Measurements from ENCODE around the gene C2CD2L. TPM values are rescaled to one million over a fixed set of nuclear protein-coding genes. Genes with fewer than 3 reads are reported as not detected.

C2CD2L gene
- total and polyA plus RNA-seq, 4 donors, result 2.5 to 6.3 (median 4.8) TPM

DNA sequence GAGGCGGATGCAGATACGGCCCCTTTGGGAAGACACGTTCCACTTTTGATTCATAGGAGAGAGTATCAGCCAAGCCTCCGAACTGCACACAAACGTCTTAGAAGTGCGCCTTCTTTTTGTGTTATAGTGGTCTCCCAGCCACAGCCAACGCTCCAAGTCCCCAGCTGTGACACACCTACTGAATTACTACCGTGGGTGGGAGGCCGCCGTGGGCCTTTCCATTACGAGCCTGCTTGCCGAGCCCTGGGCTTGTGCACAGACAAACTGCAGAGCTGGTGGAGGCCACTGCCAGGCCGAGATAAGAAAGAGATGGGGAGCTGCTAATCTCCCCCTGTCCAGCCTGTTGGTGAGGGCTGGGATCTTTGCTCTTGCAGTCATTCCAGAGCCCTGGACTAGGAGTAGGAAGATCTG, 21.7 kb upstream of the C2CD2L start:
- 2% methylated on average over 13 of the region's 13 CpGs for WGBS
- Histone ChIP-seq H3K9me3 (ENCODE audit: control insufficient read depth in 4 of 4, low read length in 3 of 4) (no peaks in the 10 kb centered on the region), H3K4me3 (ENCODE audit: low read depth in 1 of 3, low read length in 3 of 3) (peak overlapping the region; percentile 69 to 92 (median 83)), H3K27ac (ENCODE audit: low read depth in 1 of 2, low read length in 2 of 2) (peak overlapping the region; percentile 59 to 95), H3K9ac (ENCODE audit: low read depth in 1 of 2, low read length in 2 of 2) (peak overlapping the region; percentile 31 to 85), H3K4me1 (ENCODE audit: control insufficient read depth in 4 of 4, insufficient read depth in 4 of 4, low read length in 3 of 4) (peaks cover 5 to 17% (median 10%) of the 10 kb centered on the region in 4 donors), H3K36me3 (ENCODE audit: control insufficient read depth in 4 of 4, insufficient read depth in 3 of 4, low read depth in 1 of 4, low read length in 3 of 4) (peaks cover 6 to 21% (median 17%) of the 10 kb centered on the region in 4 donors), H3K27me3 (ENCODE audit: control insufficient read depth in 4 of 4, insufficient read depth in 4 of 4, low read length in 3 of 4) (no peaks in the 10 kb centered on the region)
- no peak for TF ChIP-seq SP1 (IDR thresholded peaks at IDR 0.05)
- TF ChIP-seq EGR1 (IDR thresholded peaks at IDR 0.05; ENCODE audit: low read depth in 2 of 2), result no peak
- DNase-seq (ENCODE audit: low spot score), result peak; percentile 79

DNA sequence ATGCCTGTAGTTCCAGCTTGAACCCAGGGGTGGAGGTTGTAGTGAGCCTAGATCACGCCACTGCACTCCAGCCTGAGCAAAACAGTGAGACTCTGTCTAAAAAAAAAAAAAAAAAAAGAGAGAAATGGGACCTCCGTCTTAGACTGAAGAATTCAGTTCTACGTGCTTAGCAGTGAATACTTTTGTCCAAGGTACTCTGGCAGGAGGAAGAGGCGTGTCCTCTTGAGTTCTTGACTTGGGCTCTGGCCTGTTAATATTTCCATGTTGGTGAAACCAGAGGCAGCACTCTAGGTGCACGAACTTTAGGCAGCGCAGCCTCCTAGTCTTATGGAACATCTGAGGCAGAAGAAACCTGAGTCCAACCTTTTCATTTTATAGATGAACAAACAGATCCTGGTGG, 20.0 kb upstream of the C2CD2L start:
- H3K27ac ChIP-seq (ENCODE audit: low read depth in 1 of 2, low read length in 2 of 2), result no peak overlapping the region
- WGBS, result 92% methylated on average over 6 of the region's 6 CpGs

DNA sequence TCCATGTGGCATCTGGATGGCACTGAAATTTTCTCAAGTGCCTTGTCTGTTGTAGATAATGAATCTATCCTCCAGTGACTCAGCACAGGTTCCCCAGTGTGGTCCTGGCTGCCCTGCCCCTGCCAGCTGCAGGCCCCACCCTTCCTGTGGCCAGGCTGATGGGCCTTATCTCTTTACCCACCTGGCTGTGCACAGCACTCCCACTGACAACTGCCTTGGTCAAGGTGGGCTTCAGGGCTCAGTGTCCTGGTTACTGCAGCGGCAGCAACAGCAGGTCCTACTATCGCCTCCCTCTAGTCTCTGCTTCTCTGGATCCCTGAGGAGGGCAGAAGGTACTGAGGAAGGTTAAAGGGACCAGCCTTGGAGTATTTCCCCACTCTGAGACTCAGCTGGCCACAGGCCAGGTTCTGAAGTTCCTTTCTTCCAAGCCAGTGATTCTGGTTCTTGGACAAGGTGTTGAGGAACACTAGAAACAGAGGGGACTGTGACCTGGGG, 19.4 kb upstream of the C2CD2L start:
- Histone ChIP-seq H3K4me1 (ENCODE audit: control insufficient read depth in 4 of 4, insufficient read depth in 4 of 4, low read length in 3 of 4) (peaks cover 5 to 19% (median 10%) of the 10 kb centered on the region in 4 donors), H3K36me3 (ENCODE audit: control insufficient read depth in 4 of 4, insufficient read depth in 3 of 4, low read depth in 1 of 4, low read length in 3 of 4) (peaks cover 0 to 6% (median under 1%) of the 10 kb centered on the region in 4 donors), H3K27ac (ENCODE audit: low read depth in 1 of 2, low read length in 2 of 2) (no peak overlapping the region), H3K4me3 (ENCODE audit: low read depth in 1 of 3, low read length in 3 of 3) (no peak overlapping the region), H3K9me3 (ENCODE audit: control insufficient read depth in 4 of 4, low read length in 3 of 4) (no peaks in the 10 kb centered on the region), H3K9ac (ENCODE audit: low read depth in 1 of 2, low read length in 2 of 2) (no peak overlapping the region), H3K27me3 (ENCODE audit: control insufficient read depth in 4 of 4, insufficient read depth in 4 of 4, low read length in 3 of 4) (no peaks in the 10 kb centered on the region)
- WGBS, result 94% methylated on average over 2 of the region's 2 CpGs
- TF ChIP-seq SP1 (IDR thresholded peaks at IDR 0.05) (no peak), NR2F2 (IDR thresholded peaks at IDR 0.05) (no peak), RXRA (IDR thresholded peaks at IDR 0.05) (no peak), TAF1 (conservative IDR thresholded peaks at IDR 0.05) (no peak), EGR1 (IDR thresholded peaks at IDR 0.05; ENCODE audit: low read depth in 2 of 2) (no peak), FOXA2 (IDR thresholded peaks at IDR 0.05) (no peak), HNF4G (IDR thresholded peaks at IDR 0.05) (no peak), RAD21 (IDR thresholded peaks at IDR 0.05) (no peak)
- TF ChIP-seq, protein P1, sequence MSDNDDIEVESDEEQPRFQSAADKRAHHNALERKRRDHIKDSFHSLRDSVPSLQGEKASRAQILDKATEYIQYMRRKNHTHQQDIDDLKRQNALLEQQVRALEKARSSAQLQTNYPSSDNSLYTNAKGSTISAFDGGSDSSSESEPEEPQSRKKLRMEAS (IDR thresholded peaks at IDR 0.05), result no peak
- TF ChIP-seq, protein P2, sequence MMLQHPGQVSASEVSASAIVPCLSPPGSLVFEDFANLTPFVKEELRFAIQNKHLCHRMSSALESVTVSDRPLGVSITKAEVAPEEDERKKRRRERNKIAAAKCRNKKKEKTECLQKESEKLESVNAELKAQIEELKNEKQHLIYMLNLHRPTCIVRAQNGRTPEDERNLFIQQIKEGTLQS (IDR thresholded peaks at IDR 0.05), result no peak
- TF ChIP-seq, protein P3, sequence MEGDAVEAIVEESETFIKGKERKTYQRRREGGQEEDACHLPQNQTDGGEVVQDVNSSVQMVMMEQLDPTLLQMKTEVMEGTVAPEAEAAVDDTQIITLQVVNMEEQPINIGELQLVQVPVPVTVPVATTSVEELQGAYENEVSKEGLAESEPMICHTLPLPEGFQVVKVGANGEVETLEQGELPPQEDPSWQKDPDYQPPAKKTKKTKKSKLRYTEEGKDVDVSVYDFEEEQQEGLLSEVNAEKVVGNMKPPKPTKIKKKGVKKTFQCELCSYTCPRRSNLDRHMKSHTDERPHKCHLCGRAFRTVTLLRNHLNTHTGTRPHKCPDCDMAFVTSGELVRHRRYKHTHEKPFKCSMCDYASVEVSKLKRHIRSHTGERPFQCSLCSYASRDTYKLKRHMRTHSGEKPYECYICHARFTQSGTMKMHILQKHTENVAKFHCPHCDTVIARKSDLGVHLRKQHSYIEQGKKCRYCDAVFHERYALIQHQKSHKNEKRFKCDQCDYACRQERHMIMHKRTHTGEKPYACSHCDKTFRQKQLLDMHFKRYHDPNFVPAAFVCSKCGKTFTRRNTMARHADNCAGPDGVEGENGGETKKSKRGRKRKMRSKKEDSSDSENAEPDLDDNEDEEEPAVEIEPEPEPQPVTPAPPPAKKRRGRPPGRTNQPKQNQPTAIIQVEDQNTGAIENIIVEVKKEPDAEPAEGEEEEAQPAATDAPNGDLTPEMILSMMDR (IDR thresholded peaks at IDR 0.05; ENCODE audit: low read depth, low read length, missing input control), result no peak
- TF ChIP-seq, protein P4, sequence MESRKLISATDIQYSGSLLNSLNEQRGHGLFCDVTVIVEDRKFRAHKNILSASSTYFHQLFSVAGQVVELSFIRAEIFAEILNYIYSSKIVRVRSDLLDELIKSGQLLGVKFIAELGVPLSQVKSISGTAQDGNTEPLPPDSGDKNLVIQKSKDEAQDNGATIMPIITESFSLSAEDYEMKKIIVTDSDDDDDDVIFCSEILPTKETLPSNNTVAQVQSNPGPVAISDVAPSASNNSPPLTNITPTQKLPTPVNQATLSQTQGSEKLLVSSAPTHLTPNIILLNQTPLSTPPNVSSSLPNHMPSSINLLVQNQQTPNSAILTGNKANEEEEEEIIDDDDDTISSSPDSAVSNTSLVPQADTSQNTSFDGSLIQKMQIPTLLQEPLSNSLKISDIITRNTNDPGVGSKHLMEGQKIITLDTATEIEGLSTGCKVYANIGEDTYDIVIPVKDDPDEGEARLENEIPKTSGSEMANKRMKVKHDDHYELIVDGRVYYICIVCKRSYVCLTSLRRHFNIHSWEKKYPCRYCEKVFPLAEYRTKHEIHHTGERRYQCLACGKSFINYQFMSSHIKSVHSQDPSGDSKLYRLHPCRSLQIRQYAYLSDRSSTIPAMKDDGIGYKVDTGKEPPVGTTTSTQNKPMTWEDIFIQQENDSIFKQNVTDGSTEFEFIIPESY (IDR thresholded peaks at IDR 0.05), result no peak
- DNase-seq (ENCODE audit: low spot score), result peak; percentile 91

More for the DNA sequence above, 20.0 kb upstream of the C2CD2L start:
- no peaks in the 10 kb centered on the region for H3K27me3 ChIP-seq (ENCODE audit: control insufficient read depth in 4 of 4, insufficient read depth in 4 of 4, low read length in 3 of 4)
- no peak for DNase-seq (ENCODE audit: low spot score)
- H3K4me1 ChIP-seq (ENCODE audit: control insufficient read depth in 4 of 4, insufficient read depth in 4 of 4, low read length in 3 of 4), result peaks cover 5 to 17% (median 10%) of the 10 kb centered on the region in 4 donors
- H3K9ac ChIP-seq (ENCODE audit: low read depth in 1 of 2, low read length in 2 of 2), result no peak overlapping the region
- H3K36me3 ChIP-seq (ENCODE audit: control insufficient read depth in 4 of 4, insufficient read depth in 3 of 4, low read depth in 1 of 4, low read length in 3 of 4), result peaks cover 0 to 6% (median 2%) of the 10 kb centered on the region in 4 donors
- H3K4me3 ChIP-seq (ENCODE audit: low read depth in 1 of 3, low read length in 3 of 3), result no peak overlapping the region
- TF ChIP-seq HNF4G (IDR thresholded peaks at IDR 0.05) (no peak), YY1 (IDR thresholded peaks at IDR 0.05) (no peak), HNF4A (conservative IDR thresholded peaks at IDR 0.05) (no peak)
- TF ChIP-seq, protein P5, sequence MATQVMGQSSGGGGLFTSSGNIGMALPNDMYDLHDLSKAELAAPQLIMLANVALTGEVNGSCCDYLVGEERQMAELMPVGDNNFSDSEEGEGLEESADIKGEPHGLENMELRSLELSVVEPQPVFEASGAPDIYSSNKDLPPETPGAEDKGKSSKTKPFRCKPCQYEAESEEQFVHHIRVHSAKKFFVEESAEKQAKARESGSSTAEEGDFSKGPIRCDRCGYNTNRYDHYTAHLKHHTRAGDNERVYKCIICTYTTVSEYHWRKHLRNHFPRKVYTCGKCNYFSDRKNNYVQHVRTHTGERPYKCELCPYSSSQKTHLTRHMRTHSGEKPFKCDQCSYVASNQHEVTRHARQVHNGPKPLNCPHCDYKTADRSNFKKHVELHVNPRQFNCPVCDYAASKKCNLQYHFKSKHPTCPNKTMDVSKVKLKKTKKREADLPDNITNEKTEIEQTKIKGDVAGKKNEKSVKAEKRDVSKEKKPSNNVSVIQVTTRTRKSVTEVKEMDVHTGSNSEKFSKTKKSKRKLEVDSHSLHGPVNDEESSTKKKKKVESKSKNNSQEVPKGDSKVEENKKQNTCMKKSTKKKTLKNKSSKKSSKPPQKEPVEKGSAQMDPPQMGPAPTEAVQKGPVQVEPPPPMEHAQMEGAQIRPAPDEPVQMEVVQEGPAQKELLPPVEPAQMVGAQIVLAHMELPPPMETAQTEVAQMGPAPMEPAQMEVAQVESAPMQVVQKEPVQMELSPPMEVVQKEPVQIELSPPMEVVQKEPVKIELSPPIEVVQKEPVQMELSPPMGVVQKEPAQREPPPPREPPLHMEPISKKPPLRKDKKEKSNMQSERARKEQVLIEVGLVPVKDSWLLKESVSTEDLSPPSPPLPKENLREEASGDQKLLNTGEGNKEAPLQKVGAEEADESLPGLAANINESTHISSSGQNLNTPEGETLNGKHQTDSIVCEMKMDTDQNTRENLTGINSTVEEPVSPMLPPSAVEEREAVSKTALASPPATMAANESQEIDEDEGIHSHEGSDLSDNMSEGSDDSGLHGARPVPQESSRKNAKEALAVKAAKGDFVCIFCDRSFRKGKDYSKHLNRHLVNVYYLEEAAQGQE (IDR thresholded peaks at IDR 0.05), result no peak
- H3K9me3 ChIP-seq (ENCODE audit: control insufficient read depth in 4 of 4, low read length in 3 of 4), result no peaks in the 10 kb centered on the region

All from liver (tissue), 9 donors.